Prostate gland (tissue), 2 donors: ENCODE data around the gene AQP12B.

Experiments used
- CTCF ChIP-seq, 4 experiments: fragments of 200-600 bp in 2 of 4; fragments of 450-650 bp in 2 of 4; sonication (generic) in 2 of 4; IDR thresholded peaks; 1 replicate in 3 of 4; 2 replicates in 1 of 4; pipeline ENCODE4 v1.5.1; 2016 to 2019; ENCODE audit warnings: antibody characterized with exemption in 4 of 4, mild to moderate bottlenecking in 2 of 4, moderate library complexity in 2 of 4
- POLR2A ChIP-seq: fragments of 450-650 bp; IDR thresholded peaks from one replicate; pipeline ENCODE4 v1.6.1; 2016; ENCODE audit warnings: antibody characterized with exemption, mild to moderate bottlenecking

DNA sequence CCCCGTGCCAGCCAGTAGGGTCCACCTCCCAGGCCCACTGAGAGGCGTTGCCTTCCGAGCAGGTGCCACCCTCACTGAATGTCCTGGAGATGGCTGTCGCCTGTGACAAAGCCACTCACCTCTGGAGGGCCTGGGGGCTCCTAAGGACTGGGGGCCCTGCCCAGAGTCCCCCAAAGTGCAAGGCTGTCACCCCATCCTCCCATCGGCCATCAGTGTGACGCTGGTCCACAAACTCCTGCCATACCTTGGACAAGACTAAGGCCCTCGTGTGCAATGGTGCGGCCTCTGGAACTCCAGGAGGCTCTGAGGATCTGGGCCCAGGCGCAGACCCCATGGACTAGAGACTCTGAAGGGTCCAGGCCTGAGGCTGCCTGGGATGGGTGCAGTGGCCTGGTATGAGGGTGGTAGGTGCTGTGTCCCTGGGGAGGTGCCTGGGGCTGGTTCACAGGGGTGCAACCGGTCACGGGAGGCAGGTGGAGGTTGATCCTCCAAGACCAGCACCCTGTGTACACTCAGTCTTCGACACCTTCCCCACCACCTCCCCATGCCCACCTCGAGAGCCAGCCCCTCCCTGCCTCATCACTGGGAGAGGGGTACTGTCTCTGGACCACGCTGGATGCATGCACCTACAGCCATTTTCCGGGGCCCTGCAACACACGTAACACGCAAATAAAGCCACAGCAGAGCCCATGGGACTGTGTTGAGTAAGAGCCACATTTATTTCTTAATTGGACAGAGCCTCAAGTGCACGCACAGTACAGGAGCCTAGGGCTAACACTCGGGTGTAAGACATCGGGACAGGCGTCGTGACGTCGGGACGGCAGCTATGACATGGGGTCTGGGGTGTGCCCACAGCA, 30.6 kb upstream of the AQP12B start:
- TF ChIP-seq CTCF (IDR thresholded peaks at IDR 0.05) (no peak), POLR2A (no peak)
